Mucosa of descending colon (tissue), 3 donors: ENCODE results near the gene VPS11. TPM values are rescaled to one million over a fixed set of nuclear protein-coding genes. Genes with fewer than 3 reads are reported as not detected.

Experiments used
- ATAC-seq: fragments of 200-7000 bp; cut with Tn5 transposase; one replicate; pipeline ENCODE4 v1.9.1; 2020; ENCODE audit warnings: mild to moderate bottlenecking, moderate library complexity
- DNase-seq, 3 donors: peaks; one replicate each; pipeline ENCODE4 v3.0.0-alpha.2; 2020
- H3K36me3 ChIP-seq: fragments of 200-600 bp; one replicate; pipeline ENCODE4 v1.8.0; 2021; ENCODE audit warnings: low read depth, mild to moderate bottlenecking
- H3K4me1 ChIP-seq: fragments of 200-600 bp; one replicate; pipeline ENCODE4 v1.8.0; 2021; ENCODE audit warnings: low read depth, mild to moderate bottlenecking
- H3K4me3 ChIP-seq: fragments of 200-600 bp; one replicate; pipeline ENCODE4 v1.8.0; 2021; ENCODE audit warnings: mild to moderate bottlenecking
- H3K9me3 ChIP-seq: fragments of 200-600 bp; one replicate; pipeline ENCODE4 v1.8.0; 2021; ENCODE audit warnings: mild to moderate bottlenecking
- CTCF ChIP-seq: fragments of 200-600 bp; IDR thresholded peaks from one replicate; pipeline ENCODE4 v1.8.0; 2022; ENCODE audit warnings: antibody characterized with exemption, mild to moderate bottlenecking
- intact Hi-C, 2 donors: fragments of 100-400 bp; cut with DNase I in 1 of 2; cut with micrococcal nuclease in 1 of 2; formaldehyde crosslinking; loops; one replicate each; pipeline versions ENCODE4 v1.11.0 to v1.11.1; 2022; cut with DNase I, micrococcal nuclease
- microRNA-seq: library from miRNA; unstranded; fragments of <30 nt; microRNA quantifications from one replicate; pipeline ENCODE4, GENCODE V29; 2019
- total RNA-seq, 3 donors: library from RNA; stranded (reverse); fragmentation: NEBNext Ultra II Directional in 2 of 3; extraction: Animal tissue kit (Norgen Biotek cat#: 25700) in 2 of 3; gene quantifications; one replicate each; pipeline versions ENCODE4 v1.2.1 to v1.2.4, GENCODE V29; 2021 to 2023
- donor health status: DM: no; HTN: no; CAD: no; lungs with moderate emphysema.
- donor health status: DM: no; HTN: no; CAD: no.
- donor health status: DM: no; HTN: yes; CAD: no.

VPS11 gene
- total RNA-seq, 3 donors from 2014 or later, result 26.1 to 34.8 (median 29.1) TPM

GRCh38 chr11:119125821-119126220 is 58.2 kb downstream of the VPS11 start:
- DNase-seq (peak; percentile 58 to 75 (median 60)), ATAC-seq (peak; percentile 47)
- TF ChIP-seq CTCF, result no peak
- Histone ChIP-seq H3K9me3 (no peaks in the 10 kb centered on the region), H3K4me3 (no peak overlapping the region), H3K36me3 (no peaks in the 10 kb centered on the region), H3K4me1 (peaks cover 18% of the 10 kb centered on the region)
- intact Hi-C loops, result no loop called here

GRCh38 chr11:119126675-119127268 is 59.2 kb downstream of the VPS11 start:
- H3K9me3 ChIP-seq, result no peaks in the 10 kb centered on the region
- no peak overlapping the region for H3K4me3 ChIP-seq
- ATAC-seq, result peak; percentile 62
- H3K36me3 ChIP-seq, result peaks cover 6% of the 10 kb centered on the region
- TF ChIP-seq CTCF, result no peak
- intact Hi-C loops, result no loop called here
- peak in 1 of 3 donors; percentile 27 for DNase-seq
- peaks cover 18% of the 10 kb centered on the region for H3K4me1 ChIP-seq

- Histone ChIP-seq H3K4me3 (no peak overlapping the region), H3K4me1 (peaks cover 2% of the 10 kb centered on the region), H3K36me3 (peaks cover 11% of the 10 kb centered on the region), H3K9me3 (no peaks in the 10 kb centered on the region)
- intact Hi-C loops, result loop anchor here in 1 of 2 donors (10.0 kb wide), 1 partner anchor 54 kb away; the partner anchor contains the start of gene NHERF4
- DNase-seq (no peak), ATAC-seq (no peak)
- TF ChIP-seq CTCF, result no peak
These were observed 63.0 kb downstream of the VPS11 start for GRCh38 chr11:119130662-119131061.

Small RNA genes within 50 kb of the gene (microRNA-seq; reads per million reads assigned to microRNA genes)
- not detected for gene MIR3656

Other genes starting within 250 kb of the VPS11 start
- under 1 TPM in 2 of 3 donors, not detected in 1; 0.12 to 0.23 TPM for gene CXCR5, start 183.9 kb upstream of the VPS11 start, total RNA-seq
- 10 to 100 TPM; 28.6 to 70.1 (median 41.7) TPM for gene BCL9L, start 141.9 kb upstream of the VPS11 start, total RNA-seq
- gene UPK2, start 111.5 kb upstream of the VPS11 start, total RNA-seq, result not detected
- gene FOXR1, start 96.1 kb upstream of the VPS11 start, total RNA-seq, result not detected
- 10 to 100 TPM; 24.6 to 33.4 (median 30.9) TPM for gene CENATAC, start 69.7 kb upstream of the VPS11 start, total RNA-seq
- gene RPS25, start 49.5 kb upstream of the VPS11 start, total RNA-seq, result 100 to 1,000 TPM; 721 to 887 (median 781) TPM
- gene TRAPPC4, start 49.1 kb upstream of the VPS11 start, total RNA-seq, result 10 to 100 TPM; 52.7 to 58.4 (median 57.4) TPM
- gene SLC37A4, start 36.9 kb upstream of the VPS11 start, total RNA-seq, result 10 to 100 TPM; 23.3 to 70.8 (median 57.0) TPM
- gene HYOU1, start 10.6 kb upstream of the VPS11 start, total RNA-seq, result 100 to 1,000 TPM in 2 of 3 donors, 10 to 100 TPM in 1; 82.0 to 119 (median 101) TPM
- gene HMBS, start 17.1 kb downstream of the VPS11 start, total RNA-seq, result 10 to 100 TPM; 17.2 to 27.8 (median 19.5) TPM
- 10 to 100 TPM; 36.9 to 48.2 (median 39.5) TPM for gene DPAGT1, start 34.0 kb downstream of the VPS11 start, total RNA-seq
- 10 to 100 TPM; 25.8 to 47.1 (median 36.1) TPM for gene C2CD2L, start 39.5 kb downstream of the VPS11 start, total RNA-seq
- 10 to 100 TPM; 37.2 to 58.1 (median 42.2) TPM for gene HINFP, start 53.8 kb downstream of the VPS11 start, total RNA-seq
- under 1 TPM in 2 of 3 donors, not detected in 1; 0.07 to 0.85 TPM for gene ABCG4, start 81.2 kb downstream of the VPS11 start, total RNA-seq
- gene NLRX1, start 100.9 kb downstream of the VPS11 start, total RNA-seq, result 10 to 100 TPM; 14.1 to 19.3 (median 16.3) TPM
- gene NHERF4, start 117.7 kb downstream of the VPS11 start, total RNA-seq, result 100 to 1,000 TPM in 1 of 3 donors, 10 to 100 TPM in 2; 52.9 to 151 (median 75.8) TPM
- gene CBL, start 138.5 kb downstream of the VPS11 start, total RNA-seq, result 10 to 100 TPM; 11.0 to 24.4 (median 13.1) TPM
- 100 to 1,000 TPM in 1 of 3 donors, 10 to 100 TPM in 1, 1 to 10 TPM in 1; 9.7 to 186 (median 32.5) TPM for gene MCAM, start 249.3 kb downstream of the VPS11 start, total RNA-seq